Measurements from ENCODE around the gene TRIM8.
"Not testable (repeated sequence)": the region's sequence is repeated elsewhere in the genome, so short reads cannot be mapped to it uniquely, and the experiment has no call there.

TRIM8 gene

GRCh38 chr10:102651455-102652169 is 7.3 kb downstream of the TRIM8 start:
- DNase-seq: no peak

GRCh38 chr10:102652170-102652916 is 8.1 kb downstream of the TRIM8 start:
- DNase-seq: peak; percentile 35

GRCh38 chr10:102653060-102653459 is 8.8 kb downstream of the TRIM8 start:
- no peak for DNase-seq

- DNase-seq: no peak
Measured at GRCh38 chr10:102654566-102654965, 10.3 kb downstream of the TRIM8 start.

GRCh38 chr10:102654969-102655368 is 10.7 kb downstream of the TRIM8 start:
- DNase-seq: no peak

- no peak for DNase-seq
Measured at GRCh38 chr10:102656026-102656425, 11.7 kb downstream of the TRIM8 start.

GRCh38 chr10:102656791-102657371 is 12.6 kb downstream of the TRIM8 start:
- no peak for DNase-seq

- DNase-seq: no peak
Measured at GRCh38 chr10:102657451-102657850, 13.2 kb downstream of the TRIM8 start.

- DNase-seq: no peak
Measured at GRCh38 chr10:102657984-102658724, 13.9 kb downstream of the TRIM8 start.

GRCh38 chr10:102658802-102659201 is 14.5 kb downstream of the TRIM8 start:
- DNase-seq: no peak

- DNase-seq: peak; percentile 53
Measured at GRCh38 chr10:102660888-102661657, 16.8 kb downstream of the TRIM8 start.

- DNase-seq: no peak
Measured at GRCh38 chr10:102661658-102662028, 17.4 kb downstream of the TRIM8 start.

- DNase-seq: no peak
Measured at GRCh38 chr10:102665904-102666509, 21.7 kb downstream of the TRIM8 start.

GRCh38 chr10:102667411-102667810 is 23.1 kb downstream of the TRIM8 start:
- DNase-seq: not testable (repeated sequence)

- no peak for DNase-seq
Measured at GRCh38 chr10:102668326-102669107, 24.2 kb downstream of the TRIM8 start.

- no peak for DNase-seq
Measured at GRCh38 chr10:102669206-102670064, 25.2 kb downstream of the TRIM8 start.

- no peak for DNase-seq
Measured at GRCh38 chr10:102670065-102670670, 25.9 kb downstream of the TRIM8 start.

GRCh38 chr10:102670871-102671434 is 26.7 kb downstream of the TRIM8 start:
- DNase-seq: no peak

GRCh38 chr10:102673236-102673818 is 29.0 kb downstream of the TRIM8 start:
- DNase-seq: no peak
